OCI-LY1 (cell line): ENCODE data around the gene TERT.
A peak's percentile ranks its signal among the peaks of the same experiment; 100 is the strongest.

Experiments
- H2AFZ ChIP-seq: fragments of 200-600 bp; sonication (generic), shearing (Covaris generic); 2 replicates; pipeline ENCODE4 v1.6.0; 2014; ENCODE audit warnings: antibody characterized with exemption, mild to moderate bottlenecking, low read length
- H3F3A ChIP-seq: fragments of 200-600 bp; sonication (generic), shearing (Covaris generic); 2 replicates; pipeline ENCODE4 v1.6.0; 2014; ENCODE audit warnings: mild to moderate bottlenecking, antibody characterized with exemption, low read length, moderate library complexity; ENCODE audit not compliant: insufficient read depth
- H3K27ac ChIP-seq: fragments of 200-600 bp; sonication (generic); 2 replicates; pipeline ENCODE4 v1.5.1; 2014; ENCODE audit warnings: low read length, mixed run types, mild to moderate bottlenecking, low read depth; ENCODE audit not compliant: poor library complexity, severe bottlenecking
- H3K27me3 ChIP-seq: fragments of 200-600 bp; sonication (generic); 2 replicates; pipeline ENCODE4 v1.6.0; 2014; ENCODE audit warnings: antibody characterized with exemption, mild to moderate bottlenecking, low read length, moderate library complexity; ENCODE audit not compliant: insufficient read depth
- H3K36me3 ChIP-seq: fragments of 200-600 bp; sonication (generic); 2 replicates; pipeline ENCODE4 v1.6.1; 2014; ENCODE audit warnings: mild to moderate bottlenecking, antibody characterized with exemption, low read length, moderate library complexity, mixed read lengths; ENCODE audit not compliant: insufficient read depth
- H3K4me1 ChIP-seq: fragments of 200-600 bp; sonication (generic); 2 replicates; pipeline ENCODE4 v1.5.1; 2014; ENCODE audit warnings: mild to moderate bottlenecking, low read length, moderate library complexity; ENCODE audit not compliant: insufficient read depth, severe bottlenecking
- H3K4me2 ChIP-seq: fragments of 200-600 bp; sonication (generic), shearing (Covaris generic); 2 replicates; pipeline ENCODE4 v1.6.1; 2014; ENCODE audit warnings: low read length
- H3K4me3 ChIP-seq: fragments of 200-600 bp; sonication (generic); 2 replicates; pipeline ENCODE4 v1.5.1; 2014; ENCODE audit warnings: low read length, low read depth, mild to moderate bottlenecking, mixed read lengths; ENCODE audit not compliant: poor library complexity, severe bottlenecking
- H3K79me2 ChIP-seq: fragments of 200-600 bp; shearing (Covaris generic); 2 replicates; pipeline ENCODE4 v1.6.1; 2016; ENCODE audit warnings: mixed run types, low read length, mixed read lengths; ENCODE audit not compliant: insufficient read depth
- H3K9ac ChIP-seq: fragments of 200-600 bp; sonication (generic), shearing (Covaris generic); 2 replicates; pipeline ENCODE4 v1.6.1; 2014; ENCODE audit warnings: mild to moderate bottlenecking, low read length, mixed read lengths
- H3K9me2 ChIP-seq: fragments of 200-600 bp; sonication (generic), shearing (Covaris generic); 2 replicates; pipeline ENCODE4 v1.6.1; 2014; ENCODE audit warnings: low read depth, mild to moderate bottlenecking, low read length, mixed read lengths
- H3K9me3 ChIP-seq: fragments of 200-600 bp; shearing (Covaris generic); 2 replicates; pipeline ENCODE4 v1.6.1; 2014; ENCODE audit warnings: low read length, mixed read lengths
- H4K20me1 ChIP-seq: fragments of 200-600 bp; sonication (generic), shearing (Covaris generic); 2 replicates; pipeline ENCODE4 v1.6.0; 2016; ENCODE audit warnings: mild to moderate bottlenecking, low read length; ENCODE audit not compliant: insufficient read depth
- EZH2 ChIP-seq: fragments of 200-600 bp; sonication (generic), shearing (Covaris generic); IDR thresholded peaks from 2 replicates; pipeline ENCODE4 v1.8.0; 2017; ENCODE audit warnings: borderline replicate concordance, mixed run types, mild to moderate bottlenecking, antibody characterized with exemption, low read length, moderate library complexity, mixed read lengths
- TF ChIP-seq, protein P1 (sequence below): fragments of 200-600 bp; sonication (generic), shearing (Covaris generic); IDR thresholded peaks from 2 replicates; pipeline ENCODE4 v1.5.1; 2017; ENCODE audit warnings: mild to moderate bottlenecking, antibody characterized with exemption, low read length, moderate library complexity, mixed read lengths

TERT gene

DNA sequence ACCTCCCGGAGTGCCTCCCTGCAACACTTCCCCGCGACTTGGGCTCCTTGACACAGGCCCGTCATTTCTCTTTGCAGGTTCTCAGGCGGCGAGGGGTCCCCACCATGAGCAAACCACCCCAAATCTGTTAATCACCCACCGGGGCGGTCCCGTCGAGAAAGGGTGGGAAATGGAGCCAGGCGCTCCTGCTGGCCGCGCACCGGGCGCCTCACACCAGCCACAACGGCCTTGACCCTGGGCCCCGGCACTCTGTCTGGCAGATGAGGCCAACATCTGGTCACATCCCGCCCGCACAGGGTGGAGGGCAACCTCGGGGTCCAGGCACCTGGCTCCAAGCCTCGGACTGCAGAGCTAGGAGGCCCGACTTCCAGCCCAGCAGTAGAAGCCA lies 776 bp upstream of the TERT start:
- Histone ChIP-seq H2AFZ (no peak overlapping the region), H3K27me3 (no peaks in the 10 kb centered on the region), H3K27ac (peak overlapping the region; percentile 63), H3K79me2 (no peaks in the 10 kb centered on the region; the same call in 1 of the 2 replicates), H3K9me2 (no peaks in the 10 kb centered on the region), H3K4me2 (peak overlapping the region; percentile 81), H3F3A (no peaks in the 10 kb centered on the region), H3K9ac (peak overlapping the region; percentile 76), H4K20me1 (no peaks in the 10 kb centered on the region), H3K4me1 (peaks cover 71% of the 10 kb centered on the region), H3K9me3 (no peaks in the 10 kb centered on the region), H3K4me3 (peak overlapping the region; percentile 69), H3K36me3 (peaks cover 14% of the 10 kb centered on the region)
- no peak for TF ChIP-seq EZH2
- TF ChIP-seq, protein P1, sequence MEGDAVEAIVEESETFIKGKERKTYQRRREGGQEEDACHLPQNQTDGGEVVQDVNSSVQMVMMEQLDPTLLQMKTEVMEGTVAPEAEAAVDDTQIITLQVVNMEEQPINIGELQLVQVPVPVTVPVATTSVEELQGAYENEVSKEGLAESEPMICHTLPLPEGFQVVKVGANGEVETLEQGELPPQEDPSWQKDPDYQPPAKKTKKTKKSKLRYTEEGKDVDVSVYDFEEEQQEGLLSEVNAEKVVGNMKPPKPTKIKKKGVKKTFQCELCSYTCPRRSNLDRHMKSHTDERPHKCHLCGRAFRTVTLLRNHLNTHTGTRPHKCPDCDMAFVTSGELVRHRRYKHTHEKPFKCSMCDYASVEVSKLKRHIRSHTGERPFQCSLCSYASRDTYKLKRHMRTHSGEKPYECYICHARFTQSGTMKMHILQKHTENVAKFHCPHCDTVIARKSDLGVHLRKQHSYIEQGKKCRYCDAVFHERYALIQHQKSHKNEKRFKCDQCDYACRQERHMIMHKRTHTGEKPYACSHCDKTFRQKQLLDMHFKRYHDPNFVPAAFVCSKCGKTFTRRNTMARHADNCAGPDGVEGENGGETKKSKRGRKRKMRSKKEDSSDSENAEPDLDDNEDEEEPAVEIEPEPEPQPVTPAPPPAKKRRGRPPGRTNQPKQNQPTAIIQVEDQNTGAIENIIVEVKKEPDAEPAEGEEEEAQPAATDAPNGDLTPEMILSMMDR, result no peak

- Histone ChIP-seq H2AFZ (no peak overlapping the region), H3K36me3 (peaks cover 14% of the 10 kb centered on the region), H3K4me1 (peaks cover 62% of the 10 kb centered on the region), H3K4me3 (peak overlapping the region; percentile 69), H3K27ac (no peak overlapping the region), H3K79me2 (no peaks in the 10 kb centered on the region; the same call in 1 of the 2 replicates), H3K9ac (peak overlapping the region; percentile 76), H3K27me3 (no peaks in the 10 kb centered on the region), H3K9me2 (no peaks in the 10 kb centered on the region), H3F3A (no peaks in the 10 kb centered on the region), H4K20me1 (no peaks in the 10 kb centered on the region), H3K4me2 (peak overlapping the region; percentile 81), H3K9me3 (no peaks in the 10 kb centered on the region)
- no peak for TF ChIP-seq EZH2
- TF ChIP-seq, protein P1, result no peak
These were observed 548 bp downstream of the TERT start for GRCh38 chr5:1294206-1294834.

DNA sequence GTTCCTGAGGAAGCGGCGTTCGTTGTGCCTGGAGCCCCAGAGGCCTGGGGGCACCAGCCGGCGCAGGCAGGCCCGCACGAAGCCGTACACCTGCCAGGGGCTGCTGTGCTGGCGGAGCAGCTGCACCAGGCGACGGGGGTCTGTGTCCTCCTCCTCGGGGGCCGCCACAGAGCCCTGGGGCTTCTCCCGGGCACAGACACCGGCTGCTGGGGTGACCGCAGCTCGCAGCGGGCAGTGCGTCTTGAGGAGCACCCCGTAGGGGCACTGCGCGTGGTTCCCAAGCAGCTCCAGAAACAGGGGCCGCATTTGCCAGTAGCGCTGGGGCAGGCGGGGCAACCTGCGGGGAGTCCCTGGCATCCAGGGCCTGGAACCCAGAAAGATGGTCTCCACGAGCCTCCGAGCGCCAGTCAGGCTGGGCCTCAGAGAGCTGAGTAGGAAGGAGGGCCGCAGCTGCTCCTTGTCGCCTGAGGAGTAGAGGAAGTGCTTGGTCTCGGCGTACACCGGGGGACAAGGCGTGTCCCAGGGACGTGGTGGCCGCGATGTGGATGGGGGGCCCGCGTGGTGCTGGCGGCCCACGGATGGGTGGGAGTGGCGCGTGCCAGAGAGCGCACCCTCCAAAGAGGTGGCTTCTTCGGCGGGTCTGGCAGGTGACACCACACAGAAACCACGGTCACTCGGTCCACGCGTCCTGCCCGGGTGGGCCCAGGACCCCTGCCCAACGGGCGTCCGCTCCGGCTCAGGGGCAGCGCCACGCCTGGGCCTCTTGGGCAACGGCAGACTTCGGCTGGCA lies 1.3 kb downstream of the TERT start:
- Histone ChIP-seq H3K27me3 (no peaks in the 10 kb centered on the region), H3K9me2 (no peaks in the 10 kb centered on the region), H3K79me2 (no peaks in the 10 kb centered on the region; the same call in 1 of the 2 replicates), H3K4me1 (peaks cover 58% of the 10 kb centered on the region), H3K27ac (peak overlapping the region; percentile 83), H4K20me1 (no peaks in the 10 kb centered on the region), H3F3A (no peaks in the 10 kb centered on the region), H3K9me3 (no peaks in the 10 kb centered on the region), H3K4me2 (peak overlapping the region; percentile 81), H2AFZ (no peak overlapping the region), H3K36me3 (peaks cover 19% of the 10 kb centered on the region), H3K9ac (peak overlapping the region; percentile 76; the same call in 1 of the 2 replicates), H3K4me3 (peak overlapping the region; percentile 69)
- TF ChIP-seq, protein P1, result no peak
- TF ChIP-seq EZH2, result no peak
